ENCODE data around the gene CPEB3. TPM values are rescaled to one million over a fixed set of nuclear protein-coding genes. Genes with fewer than 3 reads are reported as not detected.

Gene CPEB3
- total RNA-seq, 1 experiment from 2014 or later, result 6.0 TPM

DNA sequence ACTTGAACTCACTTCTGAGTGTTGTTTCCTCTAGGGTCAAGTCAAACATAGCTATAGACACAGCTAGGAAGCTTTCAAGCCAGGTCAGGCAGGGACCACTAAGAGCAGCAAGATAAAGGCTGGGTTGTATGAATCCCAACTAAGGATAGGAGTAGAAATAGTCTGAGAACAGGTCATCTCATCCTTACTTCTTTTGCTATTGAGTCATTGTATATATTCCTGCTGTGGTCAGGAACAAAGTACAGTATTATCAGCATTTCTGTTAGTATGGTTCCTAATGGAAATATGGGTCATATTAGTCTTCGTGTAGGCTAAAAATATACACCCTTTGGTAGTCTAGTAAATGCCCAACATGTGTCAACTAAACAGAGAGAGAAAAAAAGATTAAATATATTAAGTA, 222.0 kb downstream of the CPEB3 start:
- Histone ChIP-seq H3K4me3 (ENCODE audit: low read length) (no peak overlapping the region), H3K36me3 (ENCODE audit: insufficient read depth, low read length) (no peaks in the 10 kb centered on the region), H3K79me2 (ENCODE audit: low read length) (no peaks in the 10 kb centered on the region), H3K9ac (ENCODE audit: low read length) (no peak overlapping the region), H3K9me3 (ENCODE audit: low read length) (no peaks in the 10 kb centered on the region), H3K4me2 (ENCODE audit: low read depth, low read length, poor library complexity, severe bottlenecking) (no peak overlapping the region), H3K9me2 (replicated peaks; ENCODE audit: insufficient read depth, low read length) (no peaks in the 10 kb centered on the region), H2AFZ (ENCODE audit: low read length) (no peak overlapping the region), H3K27me3 (ENCODE audit: low read length) (no peaks in the 10 kb centered on the region), H4K20me1 (ENCODE audit: insufficient read depth, low read depth, low read length) (no peaks in the 10 kb centered on the region), H3K27ac (ENCODE audit: low read length) (no peak overlapping the region), H3K4me1 (ENCODE audit: low read length) (peaks cover 8% of the 10 kb centered on the region)
- no peak for DNase-seq

DNA sequence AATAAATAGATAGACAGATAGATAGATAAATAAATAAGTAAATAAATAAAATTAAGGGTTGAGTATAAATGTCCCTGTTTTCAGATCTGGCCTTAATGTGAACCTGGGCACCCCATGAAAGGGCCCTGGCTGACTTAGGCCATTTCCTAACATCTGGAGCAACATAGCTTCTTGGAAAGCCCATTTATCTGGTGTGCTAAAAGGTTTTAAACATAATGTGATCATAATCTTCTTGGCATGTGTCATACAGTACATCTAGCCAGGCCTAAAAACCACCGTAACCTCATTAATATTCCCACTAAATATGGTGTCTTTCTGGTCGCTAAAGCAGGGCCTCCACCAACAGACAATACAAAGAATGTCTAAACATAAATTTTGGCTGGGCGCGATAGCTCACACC, 224.5 kb downstream of the CPEB3 start:
- DNase-seq, result no peak

DNA sequence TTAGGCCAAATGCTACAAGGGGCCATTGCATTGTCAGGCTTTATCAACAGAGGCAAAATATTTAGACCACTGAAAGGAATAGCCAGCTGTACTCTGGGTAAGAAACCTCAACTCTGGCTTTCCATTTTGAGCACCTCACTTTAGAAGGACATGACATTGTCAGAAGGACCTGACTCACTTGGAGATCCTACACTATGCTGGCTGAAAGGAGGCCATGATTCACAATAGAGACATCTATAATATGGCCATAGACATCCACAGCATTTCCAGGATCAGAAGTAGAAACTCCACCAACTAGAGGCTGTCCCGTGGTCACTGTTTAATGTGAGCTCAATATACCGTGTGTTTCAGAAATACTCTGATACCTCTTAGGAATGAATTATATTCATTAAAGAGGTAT, 226.4 kb downstream of the CPEB3 start:
- H3K4me1 ChIP-seq (ENCODE audit: low read length), result peaks cover 7% of the 10 kb centered on the region
- H2AFZ ChIP-seq (ENCODE audit: low read length), result no peak overlapping the region
- H3K9ac ChIP-seq (ENCODE audit: low read length), result no peak overlapping the region
- H3K27ac ChIP-seq (ENCODE audit: low read length), result no peak overlapping the region
- no peaks in the 10 kb centered on the region for H4K20me1 ChIP-seq (ENCODE audit: insufficient read depth, low read depth, low read length)
- no peak overlapping the region for H3K4me2 ChIP-seq (ENCODE audit: low read depth, low read length, poor library complexity, severe bottlenecking)
- H3K9me2 ChIP-seq (replicated peaks; ENCODE audit: insufficient read depth, low read length), result no peaks in the 10 kb centered on the region
- DNase-seq, result no peak
- H3K36me3 ChIP-seq (ENCODE audit: insufficient read depth, low read length), result no peaks in the 10 kb centered on the region
- H3K27me3 ChIP-seq (ENCODE audit: low read length), result no peaks in the 10 kb centered on the region
- no peaks in the 10 kb centered on the region for H3K9me3 ChIP-seq (ENCODE audit: low read length)
- no peaks in the 10 kb centered on the region; the same call in 1 of the 2 replicates for H3K79me2 ChIP-seq (ENCODE audit: low read length)
- H3K4me3 ChIP-seq (ENCODE audit: low read length), result no peak overlapping the region

More for the DNA sequence above, 224.5 kb downstream of the CPEB3 start:
- no peaks in the 10 kb centered on the region for H3K9me3 ChIP-seq (ENCODE audit: low read length)
- no peak overlapping the region for H3K4me2 ChIP-seq (ENCODE audit: low read depth, low read length, poor library complexity, severe bottlenecking)
- no peaks in the 10 kb centered on the region for H3K4me1 ChIP-seq (ENCODE audit: low read length)
- no peaks in the 10 kb centered on the region for H4K20me1 ChIP-seq (ENCODE audit: insufficient read depth, low read depth, low read length)
- no peak overlapping the region for H3K4me3 ChIP-seq (ENCODE audit: low read length)
- H3K79me2 ChIP-seq (ENCODE audit: low read length), result no peaks in the 10 kb centered on the region
- no peak overlapping the region for H3K9ac ChIP-seq (ENCODE audit: low read length)
- H3K36me3 ChIP-seq (ENCODE audit: insufficient read depth, low read length), result no peaks in the 10 kb centered on the region
- no peaks in the 10 kb centered on the region for H3K27me3 ChIP-seq (ENCODE audit: low read length)
- H2AFZ ChIP-seq (ENCODE audit: low read length), result no peak overlapping the region
- H3K9me2 ChIP-seq (replicated peaks; ENCODE audit: insufficient read depth, low read length), result no peaks in the 10 kb centered on the region
- H3K27ac ChIP-seq (ENCODE audit: low read length), result no peak overlapping the region

DNA sequence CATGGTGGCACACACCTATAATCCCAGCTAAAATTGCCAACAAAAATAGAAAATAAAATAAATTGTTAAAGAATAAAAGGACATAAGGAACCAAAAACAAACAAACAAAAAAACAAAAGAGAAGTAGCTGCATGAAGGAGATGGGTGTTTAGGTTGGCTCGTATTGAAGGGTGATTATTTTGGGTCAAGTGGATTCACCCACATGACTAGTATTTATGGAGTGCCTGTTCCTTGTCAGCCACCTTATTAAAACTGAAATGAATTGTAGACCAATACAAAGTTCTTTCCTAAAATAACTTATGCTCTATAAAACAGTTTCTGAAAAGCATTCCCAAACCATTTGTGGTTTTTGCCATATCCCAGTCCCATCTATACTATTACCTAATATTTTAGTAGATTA, 228.6 kb downstream of the CPEB3 start:
- Histone ChIP-seq H3K9me3 (ENCODE audit: low read length) (no peaks in the 10 kb centered on the region), H3K36me3 (ENCODE audit: insufficient read depth, low read length) (no peaks in the 10 kb centered on the region), H3K27ac (ENCODE audit: low read length) (no peak overlapping the region), H3K4me3 (ENCODE audit: low read length) (no peak overlapping the region), H3K79me2 (ENCODE audit: low read length) (no peaks in the 10 kb centered on the region; the same call in 1 of the 2 replicates), H3K4me2 (ENCODE audit: low read depth, low read length, poor library complexity, severe bottlenecking) (no peak overlapping the region), H4K20me1 (ENCODE audit: insufficient read depth, low read depth, low read length) (no peaks in the 10 kb centered on the region), H3K4me1 (ENCODE audit: low read length) (peaks cover 7% of the 10 kb centered on the region), H3K9me2 (replicated peaks; ENCODE audit: insufficient read depth, low read length) (no peaks in the 10 kb centered on the region), H3K9ac (ENCODE audit: low read length) (no peak overlapping the region), H3K27me3 (ENCODE audit: low read length) (no peaks in the 10 kb centered on the region), H2AFZ (ENCODE audit: low read length) (no peak overlapping the region)
- no peak for DNase-seq

DNA sequence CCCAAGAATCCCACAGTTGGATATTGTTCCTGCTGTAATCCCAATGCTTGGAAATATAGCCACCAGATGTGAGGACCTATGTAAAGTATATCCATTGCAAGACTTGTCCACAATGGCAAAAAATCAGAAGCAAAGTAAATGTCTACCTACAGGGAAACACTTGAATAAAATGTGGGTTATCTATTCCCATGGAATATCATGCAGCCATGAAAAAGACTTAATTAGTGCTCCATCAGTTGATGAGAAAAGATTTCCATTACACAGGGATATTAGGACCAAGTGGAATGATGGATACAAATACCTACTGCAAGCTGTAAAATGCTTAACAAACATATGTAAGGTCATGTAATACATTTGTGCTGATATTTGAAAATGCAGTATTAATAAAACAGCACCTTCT, 236.1 kb downstream of the CPEB3 start:
- H3K9me2 ChIP-seq (replicated peaks; ENCODE audit: insufficient read depth, low read length), result no peaks in the 10 kb centered on the region
- H3K27me3 ChIP-seq (ENCODE audit: low read length), result no peaks in the 10 kb centered on the region
- H3K9ac ChIP-seq (ENCODE audit: low read length), result no peak overlapping the region
- peaks cover 8% of the 10 kb centered on the region for H3K4me1 ChIP-seq (ENCODE audit: low read length)
- H3K27ac ChIP-seq (ENCODE audit: low read length), result no peak overlapping the region
- no peak overlapping the region for H3K4me3 ChIP-seq (ENCODE audit: low read length)
- H3K4me2 ChIP-seq (ENCODE audit: low read depth, low read length, poor library complexity, severe bottlenecking), result no peak overlapping the region
- H4K20me1 ChIP-seq (ENCODE audit: insufficient read depth, low read depth, low read length), result no peaks in the 10 kb centered on the region
- no peaks in the 10 kb centered on the region for H3K36me3 ChIP-seq (ENCODE audit: insufficient read depth, low read length)
- no peak overlapping the region for H2AFZ ChIP-seq (ENCODE audit: low read length)
- no peaks in the 10 kb centered on the region for H3K9me3 ChIP-seq (ENCODE audit: low read length)
- DNase-seq, result no peak
- H3K79me2 ChIP-seq (ENCODE audit: low read length), result 0 out of 2 replicates have a peak, but pooled peaks cover 6% of the 10 kb centered on the region

DNA sequence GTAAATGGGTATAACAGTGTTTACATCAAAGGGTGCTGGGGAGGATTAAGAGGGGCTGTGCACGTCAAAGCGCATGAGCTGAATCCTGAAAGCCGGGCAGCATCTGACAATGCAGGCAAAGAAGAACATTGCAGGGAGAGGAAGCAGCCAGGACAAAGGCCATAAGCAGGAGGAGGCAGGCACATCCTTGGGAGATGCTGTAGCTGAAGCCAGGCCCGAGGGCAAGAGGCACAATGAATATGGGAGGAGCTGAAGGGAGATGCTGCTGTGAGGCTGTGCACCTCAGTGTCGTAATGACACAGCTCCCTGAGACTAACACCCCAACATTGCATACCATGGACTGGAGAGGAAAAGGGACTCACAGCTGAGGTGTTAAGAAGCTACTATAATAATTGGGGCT, 238.1 kb downstream of the CPEB3 start:
- no peak overlapping the region for H3K4me2 ChIP-seq (ENCODE audit: low read depth, low read length, poor library complexity, severe bottlenecking)
- no peak for DNase-seq
- H3K36me3 ChIP-seq (ENCODE audit: insufficient read depth, low read length), result no peaks in the 10 kb centered on the region
- H2AFZ ChIP-seq (ENCODE audit: low read length), result no peak overlapping the region
- no peak overlapping the region for H3K9ac ChIP-seq (ENCODE audit: low read length)
- no peaks in the 10 kb centered on the region for H3K9me2 ChIP-seq (replicated peaks; ENCODE audit: insufficient read depth, low read length)
- H3K79me2 ChIP-seq (ENCODE audit: low read length), result 0 out of 2 replicates have a peak, but pooled peaks cover 6% of the 10 kb centered on the region
- peaks cover 28% of the 10 kb centered on the region for H3K4me1 ChIP-seq (ENCODE audit: low read length)
- no peaks in the 10 kb centered on the region for H4K20me1 ChIP-seq (ENCODE audit: insufficient read depth, low read depth, low read length)
- H3K27ac ChIP-seq (ENCODE audit: low read length), result no peak overlapping the region
- H3K4me3 ChIP-seq (ENCODE audit: low read length), result no peak overlapping the region
- H3K27me3 ChIP-seq (ENCODE audit: low read length), result no peaks in the 10 kb centered on the region
- no peaks in the 10 kb centered on the region for H3K9me3 ChIP-seq (ENCODE audit: low read length)

DNA sequence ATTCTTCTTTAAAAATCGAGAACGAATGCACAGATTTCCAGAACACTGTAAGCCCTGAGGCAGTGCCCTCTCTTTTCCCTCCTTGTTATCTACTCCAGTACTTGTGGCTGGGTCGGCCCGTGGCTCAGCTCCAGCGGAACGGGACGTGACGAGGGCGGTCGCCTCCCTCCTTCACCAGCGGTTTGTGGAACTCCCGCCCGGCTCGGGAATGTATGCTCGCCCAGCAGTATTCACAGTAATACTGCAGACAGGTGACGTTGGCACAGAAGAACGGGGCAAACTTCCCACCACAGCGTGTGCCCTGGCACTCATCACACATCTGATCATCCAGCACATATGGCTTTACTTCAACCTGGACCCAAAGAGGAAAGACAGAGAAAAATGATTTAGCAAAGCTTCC, 238.8 kb downstream of the CPEB3 start:
- Histone ChIP-seq H3K9me3 (ENCODE audit: low read length) (no peaks in the 10 kb centered on the region), H3K9me2 (replicated peaks; ENCODE audit: insufficient read depth, low read length) (no peaks in the 10 kb centered on the region), H3K27ac (ENCODE audit: low read length) (no peak overlapping the region), H3K36me3 (ENCODE audit: insufficient read depth, low read length) (no peaks in the 10 kb centered on the region), H3K27me3 (ENCODE audit: low read length) (no peaks in the 10 kb centered on the region), H3K79me2 (ENCODE audit: low read length) (0 out of 2 replicates have a peak, but pooled peaks cover 6% of the 10 kb centered on the region), H3K4me1 (ENCODE audit: low read length) (peaks cover 35% of the 10 kb centered on the region), H4K20me1 (ENCODE audit: insufficient read depth, low read depth, low read length) (no peaks in the 10 kb centered on the region), H3K4me3 (ENCODE audit: low read length) (no peak overlapping the region), H3K4me2 (ENCODE audit: low read depth, low read length, poor library complexity, severe bottlenecking) (no peak overlapping the region), H2AFZ (ENCODE audit: low read length) (no peak overlapping the region), H3K9ac (ENCODE audit: low read length) (no peak overlapping the region)
- DNase-seq, result no peak

DNA sequence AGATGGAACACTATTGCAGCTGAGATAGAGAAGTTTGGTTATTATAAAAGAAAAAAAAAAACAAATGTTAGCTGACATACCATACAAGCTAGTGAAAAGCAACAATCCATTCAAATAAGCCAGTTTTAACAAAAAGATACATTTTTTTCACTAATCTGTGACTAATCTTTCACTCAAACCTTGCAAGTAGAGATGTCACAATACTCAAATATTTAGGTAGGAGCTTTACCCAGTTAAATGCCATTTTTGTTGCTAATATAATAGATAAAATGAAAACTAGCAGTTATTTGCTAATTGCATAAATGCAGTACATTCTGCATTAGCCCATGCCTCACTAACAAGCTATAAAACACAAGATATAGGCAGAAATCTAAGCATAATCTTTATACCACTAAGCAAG, 243.7 kb downstream of the CPEB3 start:
- Histone ChIP-seq H3K36me3 (ENCODE audit: insufficient read depth, low read length) (no peaks in the 10 kb centered on the region), H2AFZ (ENCODE audit: low read length) (no peak overlapping the region), H3K27me3 (ENCODE audit: low read length) (no peaks in the 10 kb centered on the region), H3K9ac (ENCODE audit: low read length) (no peak overlapping the region), H3K79me2 (ENCODE audit: low read length) (0 out of 2 replicates have a peak, but pooled peaks cover 6% of the 10 kb centered on the region), H3K27ac (ENCODE audit: low read length) (peak overlapping the region; percentile 90), H3K4me1 (ENCODE audit: low read length) (peaks cover 37% of the 10 kb centered on the region), H3K4me3 (ENCODE audit: low read length) (no peak overlapping the region), H4K20me1 (ENCODE audit: insufficient read depth, low read depth, low read length) (no peaks in the 10 kb centered on the region), H3K9me3 (ENCODE audit: low read length) (no peaks in the 10 kb centered on the region), H3K4me2 (ENCODE audit: low read depth, low read length, poor library complexity, severe bottlenecking) (peak overlapping the region; percentile 63), H3K9me2 (replicated peaks; ENCODE audit: insufficient read depth, low read length) (no peaks in the 10 kb centered on the region)
- DNase-seq, result no peak

DNA sequence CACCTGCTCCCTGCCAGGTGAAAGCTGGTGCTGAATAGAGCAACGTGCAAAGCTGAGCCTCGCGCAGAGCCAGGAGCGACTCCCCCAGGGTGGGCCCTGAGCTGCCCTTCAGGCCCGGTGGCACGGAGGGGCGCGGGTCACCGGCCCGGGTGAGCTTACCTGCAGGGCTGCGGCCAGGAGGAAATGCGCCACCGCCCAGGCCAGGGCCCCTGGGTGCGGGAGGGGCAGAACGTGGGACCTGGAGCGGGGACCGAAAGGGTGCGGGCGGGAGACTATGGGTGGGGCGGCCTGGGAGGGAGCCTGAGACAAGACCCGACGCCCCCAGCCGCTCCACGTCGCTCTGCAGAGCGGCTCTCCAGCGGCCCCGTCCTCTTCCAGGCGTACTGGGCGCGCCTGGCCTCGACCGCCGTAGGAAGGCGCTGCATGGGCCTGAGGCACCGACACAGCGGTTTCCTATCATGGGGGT, 245.2 kb downstream of the CPEB3 start:
- Histone ChIP-seq H3K36me3 (ENCODE audit: insufficient read depth, low read length) (no peaks in the 10 kb centered on the region), H4K20me1 (ENCODE audit: insufficient read depth, low read depth, low read length) (no peaks in the 10 kb centered on the region), H3K4me2 (ENCODE audit: low read depth, low read length, poor library complexity, severe bottlenecking) (no peak overlapping the region), H3K27ac (ENCODE audit: low read length) (no peak overlapping the region), H3K4me1 (ENCODE audit: low read length) (peaks cover 37% of the 10 kb centered on the region), H3K4me3 (ENCODE audit: low read length) (no peak overlapping the region), H3K79me2 (ENCODE audit: low read length) (0 out of 2 replicates have a peak, but pooled peaks cover 6% of the 10 kb centered on the region), H3K9ac (ENCODE audit: low read length) (no peak overlapping the region), H2AFZ (ENCODE audit: low read length) (no peak overlapping the region), H3K9me3 (ENCODE audit: low read length) (no peaks in the 10 kb centered on the region), H3K9me2 (replicated peaks; ENCODE audit: insufficient read depth, low read length) (no peaks in the 10 kb centered on the region), H3K27me3 (ENCODE audit: low read length) (no peaks in the 10 kb centered on the region)
- no peak for DNase-seq

Data from Karpas-422 (cell line).